HepG2 (cell line): Measurements from ENCODE around the gene PAQR5. TPM values are rescaled to one million over a fixed set of nuclear protein-coding genes. Genes with fewer than 3 reads are reported as not detected.

Source experiments
- ATAC-seq: fragments of 200-7000 bp; cut with Tn5 transposase; 3 replicates; pipeline ENCODE4 v1.9.1; 2020; ENCODE audit warnings: mild to moderate bottlenecking, moderate library complexity
- BruUV-seq: library from RNA; stranded (reverse); fragments of 400-500 nt; replicated peaks from 2 replicates; lab custom pipeline; 2021; lab: Mats Ljungman, UMichigan
- CTCF ChIA-PET: fragments of 300-600 bp; formaldehyde crosslinking; extraction: SDS; loops from one replicate; lab custom pipeline; 2021; ENCODE audit warnings: low total read pairs, inconsistent platforms, low intra/inter-chr PET ratio; lab: Yijun Ruan, JAX
- POLR2A ChIA-PET: fragments of 350-600 bp; sonication (Branson Sonifier 250); formaldehyde crosslinking; loops from one replicate; lab custom pipeline; 2020; ENCODE audit warnings: antibody characterized with exemption, inconsistent platforms; lab: Yijun Ruan, JAX
- DNase-seq: peaks from one replicate; pipeline ENCODE4 v3.0.0-alpha.2; 2015; ENCODE audit warnings: low spot score
- FAIRE-seq: peaks from 3 replicates; lab custom pipeline; 2011; peaks lifted over from hg19 to GRCh38; lab: Jason Lieb, UNC
- H2AFZ ChIP-seq: one replicate; pipeline ENCODE4 v1.6.1; 2011; ENCODE audit warnings: low read length, inconsistent platforms
- H3K27ac ChIP-seq: fragments of 300-600 bp; 3 replicates; pipeline ENCODE4 v1.8.0; 2011; ENCODE audit warnings: mixed run types, mild to moderate bottlenecking, mixed read lengths, low read length, inconsistent platforms; ENCODE audit not compliant: insufficient read depth; ENCODE audit errors: extremely low read length
- H3K27me3 ChIP-seq, 2 experiments: fragments of 200-600 bp in 1 of 2; 2 replicates in 1 of 2; 3 replicates in 1 of 2; pipeline versions ENCODE4 v1.6.0 to v1.8.0; 2011; ENCODE audit warnings: low read length in 2 of 2, mild to moderate bottlenecking in 2 of 2, moderate library complexity in 2 of 2, inconsistent platforms in 1 of 2; ENCODE audit not compliant: insufficient read depth in 2 of 2, control insufficient read depth in 1 of 2
- H3K36me3 ChIP-seq, 2 experiments: fragments of 200-600 bp in 1 of 2; replicated peaks in 1 of 2; 2 replicates in 1 of 2; 3 replicates in 1 of 2; pipeline versions ENCODE4 v1.5.1 to v1.8.0; 2011; ENCODE audit warnings: low read length in 2 of 2, inconsistent platforms in 1 of 2; ENCODE audit not compliant: insufficient read depth in 2 of 2, control insufficient read depth in 1 of 2
- H3K4me1 ChIP-seq: 2 replicates; pipeline ENCODE4 v1.5.1; 2012; ENCODE audit warnings: low read length, inconsistent platforms; ENCODE audit not compliant: insufficient read depth
- H3K4me2 ChIP-seq: 2 replicates; pipeline ENCODE4 v1.6.0; 2011; ENCODE audit warnings: low read depth, low read length, inconsistent platforms
- H3K4me3 ChIP-seq, 3 experiments: fragments of 200-600 bp in 1 of 3; sonication (generic), shearing (Covaris generic) in 1 of 3; replicated peaks in 1 of 3; 2 replicates each; pipeline ENCODE4 v1.5.1; 2011 to 2016; ENCODE audit warnings: low read length in 3 of 3, inconsistent platforms in 2 of 3, low read depth in 2 of 3, mild to moderate bottlenecking in 2 of 3, control low read depth in 1 of 3, mixed read lengths in 1 of 3; ENCODE audit not compliant: insufficient read depth in 1 of 3
- H3K79me2 ChIP-seq: one replicate; pipeline ENCODE4 v1.6.1; 2011; ENCODE audit warnings: low read length, inconsistent platforms; ENCODE audit not compliant: insufficient read depth
- H3K9ac ChIP-seq: 2 replicates; pipeline ENCODE4 v1.6.0; 2011; ENCODE audit warnings: mild to moderate bottlenecking, low read depth, low read length, inconsistent platforms; ENCODE audit not compliant: insufficient read depth
- H3K9me3 ChIP-seq: 2 replicates; pipeline ENCODE4 v1.5.1; 2012; ENCODE audit warnings: mild to moderate bottlenecking, low read length
- H4K20me1 ChIP-seq: 2 replicates; pipeline ENCODE4 v1.6.0; 2011; ENCODE audit warnings: inconsistent platforms, mild to moderate bottlenecking, low read length, moderate library complexity; ENCODE audit not compliant: insufficient read depth
- FOSL1 ChIP-seq: sonication (generic); formaldehyde crosslinking; IDR thresholded peaks from 2 replicates; pipeline ENCODE4 v1.9.0; 2021; ENCODE audit warnings: missing genetic modification reagents, borderline replicate concordance
- XBP1 ChIP-seq: sonication (generic); formaldehyde crosslinking; IDR thresholded peaks from 2 replicates; pipeline ENCODE4 v1.5.0; 2020; ENCODE audit warnings: missing genetic modification reagents
- ZNF441 ChIP-seq: sonication (generic); formaldehyde crosslinking; IDR thresholded peaks from 2 replicates; pipeline ENCODE4 v1.7.0; 2021; ENCODE audit warnings: missing genetic modification reagents, borderline replicate concordance
- ZNF460 ChIP-seq: sonication (generic); formaldehyde crosslinking; IDR thresholded peaks from 2 replicates; pipeline ENCODE4 v1.5.1; 2020; ENCODE audit warnings: missing genetic modification reagents, mild to moderate bottlenecking, borderline replicate concordance
- WGBS: methylation state at CpG from one replicate; pipeline ENCODE4 v1.1.6; 2017; ENCODE audit warnings: low lambda C conversion rate; 5-methylcytosine and 5-hydroxymethylcytosine counted together
- in situ Hi-C: cut with HindIII; loops from 2 replicates; pipeline ENCODE4 v1.10.0; 2017; ENCODE audit warnings: low pct_unique_long_range_greater_than_20kb; ENCODE audit not compliant: extremely low pct_ligation_motif_present
- intact Hi-C: fragments of 100-400 bp; cut with micrococcal nuclease; formaldehyde crosslinking; loops from one replicate; pipeline ENCODE4 v1.10.0; 2022; ENCODE audit not compliant: unreplicated experiment
- polyA plus RNA-seq, 8 experiments: library from polyadenylated mRNA; depleted of rRNA in 3 of 8; stranded (reverse) in 7 of 8; unstranded in 1 of 8; fragments of >200 nt; fragmentation: Illumina TruSeq in 4 of 8; extraction: Trizol in 4 of 8; gene quantifications; 2 replicates each; pipeline versions ENCODE4 v1.2.1 to v1.2.3, GENCODE V29; 2011 to 2016; ENCODE audit warnings: low read depth in 4 of 8, missing spikeins in 1 of 8, mixed read lengths in 1 of 8; ENCODE audit not compliant: insufficient read depth in 1 of 8
- total RNA-seq, 5 experiments: library from RNA; depleted of rRNA; stranded (reverse); fragments of >200 nt; fragmentation: Illumina TruSeq; extraction: Trizol; gene quantifications; 2 replicates each; pipeline ENCODE4 v1.2.3, GENCODE V29; 2016; ENCODE audit warnings: low read depth in 1 of 5
- TF ChIP-seq, protein P1 (sequence below): sonication (generic); formaldehyde crosslinking; IDR thresholded peaks from 2 replicates; pipeline ENCODE4 v1.4.0; 2020; ENCODE audit warnings: missing genetic modification reagents
- TF ChIP-seq, protein P2 (sequence below): sonication (generic); formaldehyde crosslinking; IDR thresholded peaks from 2 replicates; pipeline ENCODE4 v1.5.1; 2020; ENCODE audit warnings: mild to moderate bottlenecking, missing genetic modification reagents, moderate library complexity

PAQR5 gene
- total and polyA plus RNA-seq, 2 of the 13 experiments (the other 11 are each of a cell fraction or from before 2014, with no cell fraction given) = 0.53 to 1.3 TPM

DNA sequence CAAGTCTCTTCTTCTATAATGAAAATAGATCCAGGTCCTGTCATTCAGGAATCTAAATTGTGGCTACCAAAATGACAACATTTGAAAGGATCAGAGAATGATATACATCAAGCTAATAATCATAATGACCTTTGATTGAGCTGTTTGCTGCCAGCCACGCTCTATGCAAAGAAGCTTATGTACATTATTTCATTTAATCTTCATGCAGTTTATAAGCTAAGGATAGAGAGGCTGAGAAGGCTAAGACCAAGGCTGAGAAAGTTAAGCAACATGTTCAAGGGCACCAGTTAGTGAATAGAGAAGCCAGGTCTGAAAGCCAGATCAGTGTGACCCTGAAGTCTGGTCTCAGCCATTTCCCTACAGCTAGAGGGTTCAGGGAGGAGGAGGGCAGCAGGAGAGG lies 29.4 kb downstream of the PAQR5 start:
- ATAC-seq = no peak
- in situ Hi-C loops (no loop called here), intact Hi-C loops (no loop called here)
- no peak for FAIRE-seq
- BruUV-seq = no TSS peak
- POLR2A ChIA-PET = interaction anchor here (0.6 kb wide), 1 partner anchor 403 kb away, joined by 3 read pairs; no protein-coding TSS in a partner anchor
- H3K79me2 ChIP-seq = no peaks in the 10 kb centered on the region
- no peaks in the 10 kb centered on the region for H3K9me3 ChIP-seq
- peaks cover 3 to 13% of the 10 kb centered on the region in 2 experiments; a peak in 3 of 5 replicates for H3K27me3 ChIP-seq
- H3K9ac ChIP-seq = no peak overlapping the region
- no peak for TF ChIP-seq ZNF441
- TF ChIP-seq, protein P1, sequence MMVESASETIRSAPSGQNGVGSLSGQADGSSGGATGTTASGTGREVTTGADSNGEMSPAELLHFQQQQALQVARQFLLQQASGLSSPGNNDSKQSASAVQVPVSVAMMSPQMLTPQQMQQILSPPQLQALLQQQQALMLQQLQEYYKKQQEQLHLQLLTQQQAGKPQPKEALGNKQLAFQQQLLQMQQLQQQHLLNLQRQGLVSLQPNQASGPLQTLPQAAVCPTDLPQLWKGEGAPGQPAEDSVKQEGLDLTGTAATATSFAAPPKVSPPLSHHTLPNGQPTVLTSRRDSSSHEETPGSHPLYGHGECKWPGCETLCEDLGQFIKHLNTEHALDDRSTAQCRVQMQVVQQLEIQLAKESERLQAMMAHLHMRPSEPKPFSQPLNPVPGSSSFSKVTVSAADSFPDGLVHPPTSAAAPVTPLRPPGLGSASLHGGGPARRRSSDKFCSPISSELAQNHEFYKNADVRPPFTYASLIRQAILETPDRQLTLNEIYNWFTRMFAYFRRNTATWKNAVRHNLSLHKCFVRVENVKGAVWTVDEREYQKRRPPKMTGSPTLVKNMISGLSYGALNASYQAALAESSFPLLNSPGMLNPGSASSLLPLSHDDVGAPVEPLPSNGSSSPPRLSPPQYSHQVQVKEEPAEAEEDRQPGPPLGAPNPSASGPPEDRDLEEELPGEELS (CRISPR knock-in tag) = no peak
- TF ChIP-seq ZNF460 (CRISPR knock-in tag) = no peak
- no peak for TF ChIP-seq FOSL1
- no peak overlapping the region for H3K4me2 ChIP-seq
- no peak overlapping the region for H2AFZ ChIP-seq
- 33% methylated on average over 1 of the region's 1 CpG for WGBS
- H3K36me3 ChIP-seq = no peaks in the 10 kb centered on the region
- CTCF ChIA-PET = no interaction called here
- H3K4me3 ChIP-seq = no peak overlapping the region
- peaks cover 7% of the 10 kb centered on the region; the same call in 1 of the 2 replicates for H3K4me1 ChIP-seq
- H4K20me1 ChIP-seq = no peaks in the 10 kb centered on the region
- no peak for DNase-seq
- no peak overlapping the region for H3K27ac ChIP-seq

DNA sequence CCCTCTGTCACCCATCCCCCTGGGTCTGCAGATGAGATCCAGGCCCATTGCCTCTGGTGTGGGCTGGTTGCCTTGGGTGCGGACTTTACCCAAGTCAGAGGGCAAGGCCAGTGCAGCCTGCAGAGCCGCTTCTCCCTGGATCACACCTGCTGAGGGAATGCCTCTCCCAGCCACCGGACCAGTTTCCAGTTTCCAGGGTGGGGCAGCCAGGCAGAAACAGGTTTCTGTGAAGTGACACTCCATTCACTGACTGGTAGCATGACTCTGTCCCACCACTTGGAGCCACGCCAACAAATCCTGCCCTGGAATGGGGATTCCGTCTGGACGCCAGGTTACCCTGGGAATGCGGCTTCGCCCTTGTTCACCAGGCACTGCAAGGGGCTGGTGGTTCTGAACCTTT lies 30.0 kb downstream of the PAQR5 start:
- Histone ChIP-seq H3K4me2 (no peak overlapping the region), H3K9me3 (no peaks in the 10 kb centered on the region), H3K36me3 (no peaks in the 10 kb centered on the region), H3K4me3 (no peak overlapping the region), H3K27me3 (peaks cover 3 to 13% of the 10 kb centered on the region in 2 experiments; a peak in 3 of 5 replicates), H2AFZ (no peak overlapping the region), H3K4me1 (peaks cover 7% of the 10 kb centered on the region; the same call in 1 of the 2 replicates), H3K79me2 (no peaks in the 10 kb centered on the region), H3K27ac (no peak overlapping the region), H3K9ac (no peak overlapping the region), H4K20me1 (no peaks in the 10 kb centered on the region)
- DNase-seq = no peak
- intact Hi-C loops (no loop called here), in situ Hi-C loops (no loop called here)
- ChIA-PET CTCF (no interaction called here), POLR2A (interaction anchor here (0.6 kb wide), 1 partner anchor 404 kb away, joined by 3 read pairs; no protein-coding TSS in a partner anchor)
- BruUV-seq = no TSS peak
- FAIRE-seq = no peak
- WGBS = 63% methylated on average over 4 of the region's 8 CpGs
- peak; percentile 53; the same call in 2 of the 3 replicates for ATAC-seq
- TF ChIP-seq, protein P2, sequence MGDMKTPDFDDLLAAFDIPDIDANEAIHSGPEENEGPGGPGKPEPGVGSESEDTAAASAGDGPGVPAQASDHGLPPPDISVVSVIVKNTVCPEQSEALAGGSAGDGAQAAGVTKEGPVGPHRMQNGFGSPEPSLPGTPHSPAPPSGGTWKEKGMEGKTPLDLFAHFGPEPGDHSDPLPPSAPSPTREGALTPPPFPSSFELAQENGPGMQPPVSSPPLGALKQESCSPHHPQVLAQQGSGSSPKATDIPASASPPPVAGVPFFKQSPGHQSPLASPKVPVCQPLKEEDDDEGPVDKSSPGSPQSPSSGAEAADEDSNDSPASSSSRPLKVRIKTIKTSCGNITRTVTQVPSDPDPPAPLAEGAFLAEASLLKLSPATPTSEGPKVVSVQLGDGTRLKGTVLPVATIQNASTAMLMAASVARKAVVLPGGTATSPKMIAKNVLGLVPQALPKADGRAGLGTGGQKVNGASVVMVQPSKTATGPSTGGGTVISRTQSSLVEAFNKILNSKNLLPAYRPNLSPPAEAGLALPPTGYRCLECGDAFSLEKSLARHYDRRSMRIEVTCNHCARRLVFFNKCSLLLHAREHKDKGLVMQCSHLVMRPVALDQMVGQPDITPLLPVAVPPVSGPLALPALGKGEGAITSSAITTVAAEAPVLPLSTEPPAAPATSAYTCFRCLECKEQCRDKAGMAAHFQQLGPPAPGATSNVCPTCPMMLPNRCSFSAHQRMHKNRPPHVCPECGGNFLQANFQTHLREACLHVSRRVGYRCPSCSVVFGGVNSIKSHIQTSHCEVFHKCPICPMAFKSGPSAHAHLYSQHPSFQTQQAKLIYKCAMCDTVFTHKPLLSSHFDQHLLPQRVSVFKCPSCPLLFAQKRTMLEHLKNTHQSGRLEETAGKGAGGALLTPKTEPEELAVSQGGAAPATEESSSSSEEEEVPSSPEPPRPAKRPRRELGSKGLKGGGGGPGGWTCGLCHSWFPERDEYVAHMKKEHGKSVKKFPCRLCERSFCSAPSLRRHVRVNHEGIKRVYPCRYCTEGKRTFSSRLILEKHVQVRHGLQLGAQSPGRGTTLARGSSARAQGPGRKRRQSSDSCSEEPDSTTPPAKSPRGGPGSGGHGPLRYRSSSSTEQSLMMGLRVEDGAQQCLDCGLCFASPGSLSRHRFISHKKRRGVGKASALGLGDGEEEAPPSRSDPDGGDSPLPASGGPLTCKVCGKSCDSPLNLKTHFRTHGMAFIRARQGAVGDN (CRISPR knock-in tag) = 0 out of 2 replicates have a peak, but pooled peaks have one; percentile 18
- TF ChIP-seq XBP1 (CRISPR knock-in tag) = no peak
